Activated CD4-positive, alpha-beta T cell treated with anti-CD3 and anti-CD28 coated beads, Interleukin-2, amount 10 ng/mL, durations not matched to agents 7 days and 5 days (primary cell): ENCODE data around the gene ITPR1. TPM values are rescaled to one million over a fixed set of nuclear protein-coding genes. Genes with fewer than 3 reads are reported as not detected.
A peak's percentile ranks its signal among the peaks of the same experiment; 100 is the strongest.

Source experiments
- CTCF ChIA-PET: fragments of 350-600 bp; sonication (Branson Sonifier 250); formaldehyde crosslinking; loops from one replicate; lab custom pipeline; 2021; ENCODE audit warnings: antibody characterized with exemption; lab: Charles Lee
- POLR2A ChIA-PET: fragments of 350-600 bp; sonication (Branson Sonifier 250); formaldehyde crosslinking; loops from one replicate; lab custom pipeline; 2021; ENCODE audit warnings: antibody characterized with exemption; lab: Charles Lee
- DNase-seq: peaks from one replicate; pipeline ENCODE4 v3.0.0-alpha.2; 2020
- H3K27ac Mint-ChIP-seq: one replicate; pipeline ENCODE4 v1.8.0; 2021; ENCODE audit warnings: mild to moderate bottlenecking, moderate library complexity, mixed read lengths
- H3K27me3 Mint-ChIP-seq: one replicate; pipeline ENCODE4 v1.8.0; 2021; ENCODE audit warnings: mixed read lengths
- H3K36me3 Mint-ChIP-seq: one replicate; pipeline ENCODE4 v1.8.0; 2021; ENCODE audit warnings: low read depth, mixed read lengths
- H3K4me1 Mint-ChIP-seq: one replicate; pipeline ENCODE4 v1.8.0; 2021; ENCODE audit warnings: mixed read lengths
- H3K4me3 Mint-ChIP-seq: one replicate; pipeline ENCODE4 v1.8.0; 2021; ENCODE audit warnings: mild to moderate bottlenecking, moderate library complexity, mixed read lengths
- H3K9me3 Mint-ChIP-seq: one replicate; pipeline ENCODE4 v1.8.0; 2021; ENCODE audit warnings: mixed read lengths
- total RNA-seq, 2 experiments: library from RNA; stranded (reverse); gene quantifications; one replicate each; pipeline ENCODE4 v1.2.3, GENCODE V29; 2021

The ITPR1 gene
- total RNA-seq, 2 experiments from 2014 or later, result 42.3 to 44.7 TPM

DNA sequence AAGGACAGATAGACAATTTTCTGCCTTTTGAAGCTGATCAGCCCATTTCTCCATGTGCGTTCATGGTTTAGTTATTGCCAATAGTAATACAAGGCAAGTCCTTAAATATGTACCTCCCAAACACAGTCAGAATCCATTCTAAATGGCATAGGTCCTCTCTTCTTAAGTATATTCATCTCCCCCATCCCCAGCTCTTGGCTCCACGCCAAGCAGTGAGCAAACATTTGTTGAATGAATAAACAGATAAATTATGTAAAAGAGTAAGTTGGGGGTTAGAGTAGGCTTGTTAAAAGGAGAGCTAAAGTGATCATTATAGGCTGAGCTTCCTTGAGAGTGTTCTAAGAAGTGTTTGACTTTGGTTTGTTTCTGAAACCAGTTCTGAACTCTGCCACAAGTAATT lies 241.3 kb downstream of the ITPR1 start:
- ChIA-PET POLR2A (no interaction called here), CTCF (interaction anchor here (1.0 to 1.6 kb wide), 7 partner anchors 14 to 273 kb away, joined by 3 to 7 read pairs (median 4); partner anchors contain the start of gene BHLHE40)
- peaks cover 72% of the 10 kb centered on the region for H3K36me3 Mint-ChIP-seq
- H3K27me3 Mint-ChIP-seq, result no peaks in the 10 kb centered on the region
- H3K27ac Mint-ChIP-seq, result peak overlapping the region; percentile 51
- H3K4me3 Mint-ChIP-seq, result no peak overlapping the region
- no peak for DNase-seq
- H3K4me1 Mint-ChIP-seq, result peaks cover 75% of the 10 kb centered on the region
- peaks cover 22% of the 10 kb centered on the region for H3K9me3 Mint-ChIP-seq

DNA sequence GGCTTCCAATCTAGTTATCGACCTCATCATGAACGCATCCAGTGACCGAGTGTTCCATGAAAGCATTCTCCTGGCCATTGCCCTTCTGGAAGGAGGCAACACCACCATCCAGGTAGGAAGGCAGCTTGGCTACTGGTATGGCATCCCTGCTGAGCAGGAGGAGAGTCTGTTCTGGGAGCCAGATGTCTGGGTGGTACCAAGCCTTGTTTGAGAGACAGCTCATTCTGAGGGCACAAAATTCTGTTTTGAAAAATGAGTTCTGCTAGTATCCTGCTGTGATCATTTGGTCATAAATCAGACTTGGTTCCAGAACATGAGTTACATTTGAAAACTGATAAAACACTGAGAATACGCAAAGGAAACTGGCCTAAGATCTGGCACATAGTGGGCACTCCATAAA lies 242.1 kb downstream of the ITPR1 start:
- CTCF ChIA-PET, result interaction anchor here (1.0 to 1.3 kb wide), 4 partner anchors 9 to 244 kb away, joined by 3 to 4 read pairs (median 3); partner anchors contain the start of gene BHLHE40

DNA sequence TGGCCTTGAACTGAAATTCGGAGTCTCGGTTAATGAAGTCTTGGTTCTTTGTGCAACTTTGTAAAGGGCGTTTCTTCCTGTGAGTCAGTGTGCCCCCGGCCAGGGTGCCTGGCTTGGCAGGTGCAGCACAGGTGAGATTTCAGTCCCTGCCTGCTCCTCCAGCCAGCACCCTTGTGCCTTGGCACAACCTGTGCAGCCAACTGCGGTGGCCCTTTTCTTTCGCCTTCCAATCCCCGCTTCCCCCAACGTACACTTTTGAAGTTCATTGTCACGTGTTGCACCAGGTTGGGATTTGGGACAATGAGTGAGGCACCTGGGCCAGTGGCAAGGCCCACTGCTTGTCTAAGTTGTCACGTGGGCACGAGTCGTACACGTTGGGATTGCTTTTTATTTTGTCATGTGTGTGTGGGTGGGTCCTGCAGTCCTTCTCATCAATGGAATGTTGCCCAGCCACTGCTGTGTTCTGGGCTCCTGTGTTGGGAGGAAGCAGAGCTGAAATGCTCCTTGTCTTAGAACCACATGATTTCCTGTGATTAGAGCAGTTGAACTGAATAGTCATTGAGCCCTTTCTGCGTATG lies 243.2 kb downstream of the ITPR1 start:
- POLR2A ChIA-PET, result no interaction called here

More for the DNA sequence above, 242.1 kb downstream of the ITPR1 start:
- Mint-ChIP-seq H3K36me3 (peaks cover 77% of the 10 kb centered on the region), H3K4me3 (no peak overlapping the region), H3K9me3 (peaks cover 27% of the 10 kb centered on the region), H3K27me3 (no peaks in the 10 kb centered on the region), H3K27ac (peak overlapping the region; percentile 51), H3K4me1 (peaks cover 81% of the 10 kb centered on the region)
- POLR2A ChIA-PET, result no interaction called here
- DNase-seq, result no peak

GRCh38 chr3:4738737-4739274 lies 245.7 kb downstream of the ITPR1 start:
- peaks cover 77% of the 10 kb centered on the region for H3K36me3 Mint-ChIP-seq
- DNase-seq, result no peak
- peaks cover 89% of the 10 kb centered on the region for H3K4me1 Mint-ChIP-seq
- peak overlapping the region; percentile 89 for H3K27ac Mint-ChIP-seq
- H3K27me3 Mint-ChIP-seq, result no peaks in the 10 kb centered on the region
- no peak overlapping the region for H3K4me3 Mint-ChIP-seq
- POLR2A ChIA-PET, result interaction anchor here (1.0 kb wide), 1 partner anchor 111 kb away, joined by 3 read pairs; no protein-coding TSS in a partner anchor
- CTCF ChIA-PET, result interaction anchor here (0.7 to 3.3 kb wide), 10 partner anchors 10 to 294 kb away, joined by 3 to 12 read pairs (median 4); no protein-coding TSS in a partner anchor
- H3K9me3 Mint-ChIP-seq, result peaks cover 31% of the 10 kb centered on the region

More for the DNA sequence above, 243.2 kb downstream of the ITPR1 start:
- H3K36me3 Mint-ChIP-seq, result peaks cover 83% of the 10 kb centered on the region
- CTCF ChIA-PET, result interaction anchor here (1.0 to 3.0 kb wide), 3 partner anchors 10 to 240 kb away, joined by 3 to 12 read pairs (median 3); no protein-coding TSS in a partner anchor
- peaks cover 31% of the 10 kb centered on the region for H3K9me3 Mint-ChIP-seq
- no peak for DNase-seq
- peak overlapping the region; percentile 81 for H3K27ac Mint-ChIP-seq
- no peaks in the 10 kb centered on the region for H3K27me3 Mint-ChIP-seq
- H3K4me1 Mint-ChIP-seq, result peaks cover 89% of the 10 kb centered on the region
- H3K4me3 Mint-ChIP-seq, result no peak overlapping the region

GRCh38 chr3:4739289-4740236 lies 246.4 kb downstream of the ITPR1 start:
- H3K4me1 Mint-ChIP-seq, result peaks cover 83% of the 10 kb centered on the region
- ChIA-PET POLR2A (interaction anchor here (0.6 to 1.0 kb wide), 3 partner anchors 110 to 389 kb away, joined by 3 read pairs; no protein-coding TSS in a partner anchor), CTCF (interaction anchor here (0.7 to 3.3 kb wide), 10 partner anchors 9 to 293 kb away, joined by 3 to 11 read pairs (median 3); no protein-coding TSS in a partner anchor)
- H3K27me3 Mint-ChIP-seq, result no peaks in the 10 kb centered on the region
- DNase-seq, result peak; percentile 62
- H3K9me3 Mint-ChIP-seq, result peaks cover 31% of the 10 kb centered on the region
- H3K4me3 Mint-ChIP-seq, result peak overlapping the region; percentile 10
- H3K36me3 Mint-ChIP-seq, result peaks cover 75% of the 10 kb centered on the region
- H3K27ac Mint-ChIP-seq, result peak overlapping the region; percentile 89

DNA sequence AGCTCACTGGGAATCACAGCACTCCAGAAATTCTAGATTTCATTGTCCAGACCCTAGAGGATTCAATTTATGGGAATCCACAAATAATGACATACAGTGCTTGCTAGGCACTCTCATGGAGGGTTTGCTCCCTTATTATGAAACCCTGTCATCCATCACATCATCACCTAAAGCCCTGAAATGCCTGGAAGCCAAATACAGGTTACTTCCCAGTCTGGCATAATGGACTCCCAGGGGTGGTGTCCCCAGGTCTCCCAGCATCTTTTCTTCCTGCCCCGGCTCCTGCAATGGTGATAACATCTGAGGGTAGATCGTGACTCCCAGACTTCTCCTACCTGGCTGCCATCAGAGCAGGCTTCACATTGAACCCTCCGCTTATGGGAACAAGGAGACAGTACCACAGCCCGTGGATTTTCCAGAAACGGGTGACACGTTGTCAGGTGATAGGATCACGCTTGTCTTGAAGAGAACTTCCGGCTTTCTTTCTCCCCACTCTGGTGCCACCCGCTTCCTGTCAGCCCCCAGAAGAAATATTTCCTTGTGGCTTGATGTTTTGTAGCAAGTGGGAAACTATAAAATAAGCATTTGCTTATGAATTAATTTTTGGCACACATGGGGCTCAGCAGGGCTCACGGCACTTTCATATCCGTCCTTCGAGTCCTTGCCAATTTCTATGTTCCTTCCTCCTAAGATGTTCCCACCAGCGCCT lies 247.4 kb downstream of the ITPR1 start:
- Mint-ChIP-seq H3K9me3 (peaks cover 31% of the 10 kb centered on the region), H3K27me3 (no peaks in the 10 kb centered on the region), H3K27ac (peak overlapping the region; percentile 89), H3K4me1 (peaks cover 81% of the 10 kb centered on the region), H3K36me3 (peaks cover 71% of the 10 kb centered on the region), H3K4me3 (peak overlapping the region; percentile 28)
- no peak for DNase-seq
- POLR2A ChIA-PET, result interaction anchor here (0.8 kb wide), 1 partner anchor 243 kb away, joined by 3 read pairs; no protein-coding TSS in a partner anchor
- CTCF ChIA-PET, result interaction anchor here (0.7 to 3.3 kb wide), 9 partner anchors 9 to 476 kb away, joined by 3 to 11 read pairs (median 3); no protein-coding TSS in a partner anchor

DNA sequence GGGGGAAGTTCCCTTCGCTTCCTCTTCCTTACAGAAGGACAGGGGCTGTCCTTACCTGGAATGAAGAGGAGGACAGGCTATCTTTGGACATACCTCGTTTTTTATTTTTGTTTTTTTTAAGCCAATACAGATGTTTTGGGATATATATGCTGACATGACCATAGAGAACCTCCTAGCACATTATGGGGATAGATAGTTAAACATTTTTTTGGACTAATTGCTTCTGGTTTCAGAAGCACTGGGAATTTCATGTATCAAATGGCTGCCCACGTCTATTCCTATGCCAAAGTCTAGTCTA lies 247.9 kb downstream of the ITPR1 start:
- Mint-ChIP-seq H3K27ac (peak overlapping the region; percentile 89), H3K9me3 (peaks cover 31% of the 10 kb centered on the region), H3K4me3 (peak overlapping the region; percentile 28), H3K4me1 (peaks cover 80% of the 10 kb centered on the region), H3K36me3 (peaks cover 72% of the 10 kb centered on the region), H3K27me3 (no peaks in the 10 kb centered on the region)
- no peak for DNase-seq
- CTCF ChIA-PET, result interaction anchor here (0.7 kb wide), 3 partner anchors 104 to 475 kb away, joined by 3 to 5 read pairs (median 3); no protein-coding TSS in a partner anchor
- POLR2A ChIA-PET, result no interaction called here

DNA sequence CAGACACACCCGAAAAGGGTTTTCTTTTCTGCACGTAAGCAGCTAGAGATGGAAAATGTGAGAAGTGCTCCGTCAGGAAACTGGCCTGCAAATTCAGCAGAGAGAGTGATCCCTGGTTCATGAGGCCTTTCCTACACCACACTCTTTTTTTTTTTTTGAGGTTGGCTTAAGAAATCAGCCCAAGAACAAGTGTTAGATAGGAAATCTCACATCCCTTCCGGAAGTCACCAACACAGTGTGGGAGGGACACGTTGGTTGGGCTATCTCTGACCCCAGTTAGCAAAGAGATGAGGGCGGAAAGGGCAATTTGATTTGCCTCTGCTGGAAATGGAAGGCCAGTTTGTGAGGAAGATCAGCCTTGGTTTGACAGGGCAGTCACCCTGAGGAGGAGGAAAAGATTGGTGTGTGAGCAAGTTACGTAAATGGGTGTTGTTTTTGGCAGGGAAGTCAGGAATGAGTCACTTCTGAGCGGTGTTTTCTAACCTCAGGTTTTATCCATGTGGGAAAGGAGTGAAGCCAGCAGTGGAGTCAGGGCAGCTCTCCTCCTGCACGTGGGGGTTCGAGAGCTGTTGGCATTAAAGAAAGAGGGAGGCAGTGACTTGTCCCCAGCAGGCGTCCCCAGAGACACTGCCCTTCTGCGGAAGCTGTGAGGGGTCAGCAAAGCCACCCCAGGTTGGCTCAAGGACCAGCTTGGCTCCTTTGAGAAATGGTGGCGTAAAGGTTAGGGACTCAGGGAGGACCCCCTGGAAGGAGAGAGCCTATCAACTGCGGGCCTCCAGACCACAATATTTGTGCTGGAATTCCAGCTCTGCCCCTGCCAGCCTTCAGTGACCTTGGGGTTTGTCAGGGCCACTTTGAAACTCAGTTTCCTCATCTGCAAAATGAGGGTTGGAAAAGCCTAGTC lies 248.5 kb downstream of the ITPR1 start:
- no peak overlapping the region for H3K4me3 Mint-ChIP-seq
- peaks cover 72% of the 10 kb centered on the region for H3K36me3 Mint-ChIP-seq
- ChIA-PET POLR2A (no interaction called here), CTCF (interaction anchor here (0.7 to 2.6 kb wide), 6 partner anchors 9 to 475 kb away, joined by 3 to 14 read pairs (median 4); no protein-coding TSS in a partner anchor)
- H3K27me3 Mint-ChIP-seq, result no peaks in the 10 kb centered on the region
- peaks cover 27% of the 10 kb centered on the region for H3K9me3 Mint-ChIP-seq
- no peak for DNase-seq
- H3K27ac Mint-ChIP-seq, result peak overlapping the region; percentile 89
- peaks cover 74% of the 10 kb centered on the region for H3K4me1 Mint-ChIP-seq

DNA sequence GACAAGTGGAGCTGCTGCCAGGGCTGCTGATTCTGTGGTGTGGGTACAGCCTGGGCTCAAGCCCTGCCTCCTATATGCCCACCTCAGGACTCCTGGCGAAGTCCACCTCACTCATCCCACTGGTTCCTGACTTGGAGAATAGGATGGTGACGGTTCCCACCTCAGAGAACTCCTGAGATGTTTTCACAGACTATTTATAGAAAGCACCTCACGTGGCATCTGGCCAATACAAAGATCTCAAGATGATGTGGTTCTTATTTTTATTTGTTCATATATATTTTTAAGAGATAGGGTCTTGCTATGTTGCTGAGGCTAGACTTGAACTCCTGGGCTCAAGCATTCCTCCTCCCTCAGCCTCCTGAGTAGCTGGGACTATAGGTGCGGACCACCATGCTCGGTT lies 249.2 kb downstream of the ITPR1 start:
- Mint-ChIP-seq H3K4me1 (peaks cover 68% of the 10 kb centered on the region), H3K4me3 (no peak overlapping the region), H3K36me3 (peaks cover 72% of the 10 kb centered on the region), H3K27ac (peak overlapping the region; percentile 34), H3K27me3 (no peaks in the 10 kb centered on the region), H3K9me3 (peaks cover 21% of the 10 kb centered on the region)
- no peak for DNase-seq
- POLR2A ChIA-PET, result no interaction called here
- CTCF ChIA-PET, result interaction anchor here (0.9 to 2.6 kb wide), 3 partner anchors 9 to 238 kb away, joined by 3 to 14 read pairs (median 4); no protein-coding TSS in a partner anchor

DNA sequence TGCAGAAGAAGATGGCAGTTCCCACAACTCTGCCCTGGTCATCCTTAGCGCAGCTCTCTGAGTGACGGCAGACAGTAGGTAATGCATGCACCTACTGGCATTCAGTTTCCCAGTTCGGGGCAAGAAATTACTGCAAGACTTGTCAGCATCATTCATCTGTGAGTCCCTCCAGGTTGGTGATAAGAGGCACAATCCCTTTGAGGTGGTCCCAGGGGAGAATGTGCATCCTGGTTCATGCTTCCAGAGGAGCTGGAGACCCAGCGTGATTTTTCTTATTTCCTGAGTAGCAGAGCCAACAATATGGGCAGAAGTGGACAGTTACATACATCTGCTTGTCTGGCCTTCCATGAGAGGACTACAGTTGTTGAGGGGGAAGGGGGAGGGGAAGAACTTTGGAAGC lies 250.2 kb downstream of the ITPR1 start:
- Mint-ChIP-seq H3K27ac (no peak overlapping the region), H3K36me3 (peaks cover 64% of the 10 kb centered on the region), H3K9me3 (peaks cover 13% of the 10 kb centered on the region), H3K4me1 (peaks cover 59% of the 10 kb centered on the region), H3K27me3 (no peaks in the 10 kb centered on the region), H3K4me3 (no peak overlapping the region)
- ChIA-PET CTCF (interaction anchor here (0.9 to 2.6 kb wide), 4 partner anchors 10 to 237 kb away, joined by 3 to 14 read pairs (median 5); no protein-coding TSS in a partner anchor), POLR2A (no interaction called here)
- DNase-seq, result no peak
